Activated CD8-positive, alpha-beta memory T cell treated with anti-CD3 and anti-CD28 coated beads, Interleukin-2, amount 50 U/mL, for 48 hours (primary cell): ENCODE results near the gene AFDN.

Experiments used
- DNase-seq: peaks from one replicate; pipeline ENCODE4 v3.0.0-alpha.2; 2020

The AFDN gene, protein sequence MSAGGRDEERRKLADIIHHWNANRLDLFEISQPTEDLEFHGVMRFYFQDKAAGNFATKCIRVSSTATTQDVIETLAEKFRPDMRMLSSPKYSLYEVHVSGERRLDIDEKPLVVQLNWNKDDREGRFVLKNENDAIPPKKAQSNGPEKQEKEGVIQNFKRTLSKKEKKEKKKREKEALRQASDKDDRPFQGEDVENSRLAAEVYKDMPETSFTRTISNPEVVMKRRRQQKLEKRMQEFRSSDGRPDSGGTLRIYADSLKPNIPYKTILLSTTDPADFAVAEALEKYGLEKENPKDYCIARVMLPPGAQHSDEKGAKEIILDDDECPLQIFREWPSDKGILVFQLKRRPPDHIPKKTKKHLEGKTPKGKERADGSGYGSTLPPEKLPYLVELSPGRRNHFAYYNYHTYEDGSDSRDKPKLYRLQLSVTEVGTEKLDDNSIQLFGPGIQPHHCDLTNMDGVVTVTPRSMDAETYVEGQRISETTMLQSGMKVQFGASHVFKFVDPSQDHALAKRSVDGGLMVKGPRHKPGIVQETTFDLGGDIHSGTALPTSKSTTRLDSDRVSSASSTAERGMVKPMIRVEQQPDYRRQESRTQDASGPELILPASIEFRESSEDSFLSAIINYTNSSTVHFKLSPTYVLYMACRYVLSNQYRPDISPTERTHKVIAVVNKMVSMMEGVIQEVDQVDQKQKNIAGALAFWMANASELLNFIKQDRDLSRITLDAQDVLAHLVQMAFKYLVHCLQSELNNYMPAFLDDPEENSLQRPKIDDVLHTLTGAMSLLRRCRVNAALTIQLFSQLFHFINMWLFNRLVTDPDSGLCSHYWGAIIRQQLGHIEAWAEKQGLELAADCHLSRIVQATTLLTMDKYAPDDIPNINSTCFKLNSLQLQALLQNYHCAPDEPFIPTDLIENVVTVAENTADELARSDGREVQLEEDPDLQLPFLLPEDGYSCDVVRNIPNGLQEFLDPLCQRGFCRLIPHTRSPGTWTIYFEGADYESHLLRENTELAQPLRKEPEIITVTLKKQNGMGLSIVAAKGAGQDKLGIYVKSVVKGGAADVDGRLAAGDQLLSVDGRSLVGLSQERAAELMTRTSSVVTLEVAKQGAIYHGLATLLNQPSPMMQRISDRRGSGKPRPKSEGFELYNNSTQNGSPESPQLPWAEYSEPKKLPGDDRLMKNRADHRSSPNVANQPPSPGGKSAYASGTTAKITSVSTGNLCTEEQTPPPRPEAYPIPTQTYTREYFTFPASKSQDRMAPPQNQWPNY (N-terminal part only)

DNA sequence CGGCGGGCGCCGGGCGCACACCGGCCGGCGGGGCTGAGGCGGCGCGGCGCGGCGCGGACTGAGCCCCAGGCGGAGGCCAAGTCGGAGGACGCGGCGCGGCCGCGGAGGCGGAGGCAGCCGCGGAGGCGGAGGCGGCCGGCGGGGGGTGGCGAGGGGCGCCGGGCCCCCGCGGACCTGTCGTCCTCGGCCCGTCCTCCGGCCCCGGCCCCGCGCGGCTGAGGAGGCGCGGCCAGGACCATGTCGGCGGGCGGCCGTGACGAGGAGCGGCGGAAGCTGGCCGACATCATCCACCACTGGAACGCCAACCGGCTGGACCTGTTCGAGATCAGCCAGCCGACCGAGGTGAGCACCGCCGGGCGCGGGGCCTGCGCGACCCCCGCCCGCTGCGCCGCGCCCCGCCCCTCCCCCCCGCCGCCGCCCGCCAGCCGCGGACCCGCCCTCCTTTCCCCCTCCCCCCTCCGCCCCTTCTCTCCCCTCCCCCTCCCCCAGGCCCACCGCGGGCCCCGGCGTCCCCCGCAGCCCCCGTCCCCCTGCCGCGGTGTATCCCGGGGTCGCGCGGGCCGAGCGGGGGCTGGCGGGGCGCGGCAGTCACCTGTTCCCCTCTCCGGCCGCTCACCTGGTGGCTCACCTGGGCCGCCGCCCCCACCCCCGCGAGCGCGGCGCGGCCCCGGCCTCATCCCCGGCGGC is at the start of gene AFDN:
TSS of gene AFDN (plus strand) at position 16 of the 687 bp plus-strand sequence. CDS start at position 238, 222 bp downstream.
- DNase-seq: peak; percentile 63

DNA sequence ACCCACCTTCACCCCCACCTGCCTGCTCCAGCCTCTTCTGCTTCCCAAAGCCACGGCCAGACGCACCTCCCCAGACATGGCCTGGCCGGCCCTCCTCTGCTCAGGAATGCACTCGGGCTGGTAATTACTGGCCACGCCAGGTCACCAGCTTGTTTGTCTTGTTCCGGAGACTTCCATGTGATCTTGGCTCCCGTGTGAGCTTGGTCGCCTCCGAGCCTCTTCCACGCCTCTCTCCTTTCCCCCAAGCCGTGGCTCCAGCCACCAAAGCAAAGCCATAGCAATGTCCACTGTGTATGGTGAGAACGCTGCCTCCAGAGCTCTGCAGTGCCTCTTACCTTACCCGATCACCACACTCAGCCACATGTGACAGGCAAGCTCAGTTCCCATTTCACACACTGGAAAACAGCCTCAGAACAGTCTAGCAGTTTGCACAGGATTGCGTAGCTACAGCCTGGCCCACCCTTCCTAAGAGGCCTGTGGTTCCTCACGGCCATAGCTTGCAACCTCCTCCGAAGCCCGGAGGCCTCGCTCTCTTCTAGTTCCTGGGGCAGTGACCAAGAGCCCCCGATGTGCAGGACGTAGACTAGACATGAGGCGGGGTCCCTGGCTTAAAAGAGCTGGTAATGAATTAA is 48.1 kb upstream of the AFDN start:
- DNase-seq: no peak

DNA sequence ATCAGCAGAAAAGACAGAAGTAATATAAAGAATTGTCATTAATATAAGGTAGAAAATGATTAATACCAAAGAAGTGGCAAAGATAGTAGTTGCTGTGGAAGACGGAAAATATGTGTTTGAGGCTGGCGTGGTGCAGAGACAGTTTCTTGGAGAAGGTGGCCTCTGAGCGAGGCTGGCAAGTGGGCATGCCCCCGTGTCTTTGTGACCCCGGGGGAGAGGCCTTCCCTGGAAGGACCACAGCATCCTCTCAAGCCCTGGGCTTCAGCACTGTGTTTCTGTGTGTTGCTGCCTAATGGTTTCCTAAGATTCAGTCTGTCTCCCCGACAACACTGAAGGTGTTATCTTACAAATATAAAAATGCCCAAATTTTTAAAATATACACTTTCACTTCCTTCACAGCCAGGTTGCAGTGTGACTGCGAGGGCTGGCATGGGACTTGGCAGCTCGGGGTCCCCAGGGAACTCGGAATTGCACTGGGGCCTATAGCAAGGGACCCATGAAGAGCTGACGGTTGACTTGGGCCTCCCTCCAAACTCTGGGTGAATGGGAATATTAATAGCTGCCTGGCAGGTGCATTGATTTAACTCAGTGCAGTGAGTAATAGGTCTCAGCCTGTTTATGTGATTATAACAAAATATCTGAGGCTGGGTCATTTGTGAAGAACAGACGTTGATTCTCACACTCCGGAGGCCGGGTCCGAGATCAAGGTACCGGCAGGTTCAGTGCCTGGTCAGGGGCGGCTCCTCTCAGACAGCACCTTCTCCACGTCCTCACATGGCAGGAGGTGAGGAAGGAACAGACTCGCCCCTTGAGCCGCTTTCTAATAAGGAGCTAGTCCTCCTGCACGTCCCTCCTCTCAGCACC is 47.4 kb upstream of the AFDN start:
- no peak for DNase-seq

DNA sequence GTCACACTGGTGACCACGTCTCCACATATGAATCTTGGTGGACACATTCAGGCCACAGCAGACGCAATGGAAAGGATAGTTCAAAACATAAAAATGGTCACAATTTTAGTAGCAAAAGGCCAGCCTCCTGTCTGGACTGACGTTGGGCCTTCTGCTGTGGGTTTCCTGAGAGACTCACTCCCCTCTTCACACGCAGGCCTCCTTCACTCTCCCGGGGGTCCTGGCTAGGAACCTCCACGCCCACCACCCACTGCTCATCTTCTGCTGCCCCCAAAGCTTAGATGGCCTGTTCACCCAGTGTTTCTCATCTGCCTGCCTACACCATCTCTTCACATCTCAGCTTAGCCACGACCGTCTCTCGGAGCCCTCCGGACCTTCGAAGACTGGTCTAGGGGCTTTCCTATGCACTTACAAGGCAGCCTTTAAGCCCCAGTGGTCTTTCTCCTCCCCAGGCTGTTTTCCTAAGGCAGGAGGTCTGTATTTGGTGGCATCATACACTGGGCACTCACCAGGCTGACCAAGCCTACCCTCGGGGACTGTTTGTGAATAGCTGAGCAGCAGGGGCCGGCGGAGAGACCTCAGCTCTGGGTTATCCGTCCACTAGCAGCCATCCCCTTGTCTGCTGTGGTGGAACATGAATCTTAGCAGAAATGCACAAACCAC is 46.6 kb upstream of the AFDN start:
- no peak for DNase-seq

DNA sequence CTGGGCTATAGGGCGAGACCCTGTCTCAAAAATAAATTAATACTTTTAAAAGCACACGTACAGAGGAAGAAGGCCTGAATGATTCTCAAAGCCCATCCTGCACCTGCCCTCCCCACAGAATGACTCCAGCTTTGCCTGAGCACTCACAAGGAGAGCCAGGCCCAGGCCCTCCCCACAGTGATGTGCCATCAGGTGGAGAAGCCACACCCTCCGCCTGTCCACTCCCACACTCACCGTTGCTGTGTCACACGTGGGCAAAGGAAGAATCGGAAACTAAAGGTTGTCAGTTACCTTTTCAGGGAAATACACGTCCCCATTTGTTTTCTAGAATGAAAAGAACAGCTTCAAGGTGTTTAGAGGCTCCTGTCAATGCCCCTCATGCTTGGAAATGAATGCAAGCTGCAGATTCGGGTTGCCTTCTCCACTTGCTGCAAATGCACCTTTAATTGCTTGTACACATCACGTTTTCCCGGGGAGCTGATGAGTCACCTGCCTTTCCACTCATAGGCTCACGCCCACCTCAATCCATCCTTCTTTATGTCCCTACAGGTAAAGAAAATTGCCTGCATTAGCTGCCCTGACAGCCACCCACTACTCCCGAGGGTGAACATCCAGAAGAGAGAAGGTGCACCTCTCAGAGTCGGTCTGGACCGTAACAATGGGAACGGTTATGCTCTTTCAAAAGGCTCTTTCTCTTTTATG is 45.5 kb upstream of the AFDN start:
- DNase-seq: no peak

DNA sequence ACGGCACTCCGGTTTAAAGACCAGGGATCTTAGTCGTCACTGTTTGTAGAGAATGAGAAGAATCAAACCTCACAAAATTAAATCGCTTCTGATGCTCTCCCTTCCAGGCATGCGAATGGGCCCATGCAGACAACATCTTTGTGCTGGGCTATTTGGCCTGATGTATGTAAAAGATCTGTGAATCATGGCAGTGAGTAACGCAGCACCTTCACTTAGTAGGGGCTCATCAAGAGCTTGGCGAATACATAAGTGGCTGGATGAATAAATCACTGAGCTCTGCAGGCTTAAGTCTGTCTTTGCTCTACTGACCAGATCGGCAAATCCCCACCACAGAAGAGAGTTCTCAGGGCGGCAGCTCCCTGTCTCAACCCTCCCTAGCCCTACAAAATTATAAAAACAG is 44.8 kb upstream of the AFDN start:
- DNase-seq: no peak

DNA sequence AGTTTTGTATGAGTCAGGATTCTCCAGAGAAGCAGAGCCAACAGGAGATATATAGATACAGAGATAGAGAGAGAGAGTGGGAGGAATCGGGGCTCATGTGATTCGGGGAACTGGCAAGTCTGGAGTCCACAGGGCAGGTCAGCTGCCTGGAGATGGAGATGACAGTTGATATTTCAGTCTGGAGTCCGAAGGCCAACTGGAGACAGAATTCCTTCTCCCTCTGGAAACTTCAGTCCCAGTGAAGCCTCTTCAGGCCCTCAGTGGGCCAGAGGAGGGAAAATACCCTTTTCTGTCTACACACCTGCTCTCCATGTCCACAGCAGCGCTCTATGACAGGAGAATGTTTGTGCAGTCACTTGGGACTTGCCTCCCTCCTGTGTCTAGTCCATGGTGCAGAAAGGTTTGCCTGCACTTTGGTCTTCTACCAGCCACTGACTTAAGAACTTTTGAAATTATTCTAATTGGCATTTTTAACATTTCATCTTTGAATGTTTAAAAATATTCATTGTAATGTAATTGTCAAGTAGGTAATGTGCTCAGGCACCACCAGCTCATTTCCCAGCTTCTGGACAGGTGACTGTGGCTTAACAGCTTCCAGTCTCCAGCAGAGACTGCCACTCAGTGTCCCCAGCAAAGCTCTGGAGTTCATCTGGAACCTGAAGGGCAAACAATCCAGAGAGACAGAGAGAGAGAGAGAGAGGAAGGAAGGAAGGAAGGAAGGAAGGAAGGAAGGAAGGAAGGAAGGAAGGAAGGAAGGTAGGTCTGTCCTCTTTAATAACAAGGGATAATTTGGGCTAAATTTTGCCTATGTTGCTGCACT is 43.8 kb upstream of the AFDN start:
- no peak for DNase-seq

DNA sequence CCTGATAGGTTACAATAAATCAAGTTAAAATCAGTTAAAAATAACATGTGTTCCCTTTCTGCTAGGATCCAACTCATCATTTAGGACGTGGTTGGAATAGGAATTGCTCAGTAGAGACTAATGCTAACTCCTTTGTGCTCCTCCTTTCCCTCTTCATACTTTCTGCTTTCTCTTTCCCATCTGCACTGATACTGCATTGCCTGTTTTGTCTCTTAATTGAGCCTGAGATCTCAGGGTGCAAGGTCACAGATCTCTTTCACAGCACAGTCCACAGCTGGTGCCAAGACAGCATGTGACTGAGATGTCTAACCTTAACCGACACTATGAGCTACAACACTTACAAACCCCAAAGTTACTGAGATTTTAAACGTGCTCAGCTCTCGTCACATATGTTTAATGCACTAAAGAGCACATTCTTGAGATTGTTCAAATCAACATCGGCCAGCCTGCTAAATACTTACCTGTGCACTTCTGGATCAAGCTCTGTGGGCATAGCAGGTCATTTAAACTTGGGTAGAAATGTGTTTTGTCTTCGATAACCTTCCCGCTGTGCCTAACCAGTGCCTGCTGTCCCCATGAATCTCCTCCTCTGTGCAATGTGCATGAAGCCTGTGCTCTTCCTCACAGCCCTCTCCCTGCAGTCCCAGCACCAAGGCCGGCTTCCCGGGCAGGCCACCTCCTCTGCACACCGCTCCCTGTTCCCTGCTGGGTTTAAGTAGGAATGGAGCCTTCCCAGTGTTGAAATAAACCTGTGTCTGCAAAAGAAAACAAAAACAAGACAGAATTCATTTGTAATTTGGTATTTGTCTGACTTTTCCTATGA is 39.6 kb upstream of the AFDN start:
- no peak for DNase-seq

DNA sequence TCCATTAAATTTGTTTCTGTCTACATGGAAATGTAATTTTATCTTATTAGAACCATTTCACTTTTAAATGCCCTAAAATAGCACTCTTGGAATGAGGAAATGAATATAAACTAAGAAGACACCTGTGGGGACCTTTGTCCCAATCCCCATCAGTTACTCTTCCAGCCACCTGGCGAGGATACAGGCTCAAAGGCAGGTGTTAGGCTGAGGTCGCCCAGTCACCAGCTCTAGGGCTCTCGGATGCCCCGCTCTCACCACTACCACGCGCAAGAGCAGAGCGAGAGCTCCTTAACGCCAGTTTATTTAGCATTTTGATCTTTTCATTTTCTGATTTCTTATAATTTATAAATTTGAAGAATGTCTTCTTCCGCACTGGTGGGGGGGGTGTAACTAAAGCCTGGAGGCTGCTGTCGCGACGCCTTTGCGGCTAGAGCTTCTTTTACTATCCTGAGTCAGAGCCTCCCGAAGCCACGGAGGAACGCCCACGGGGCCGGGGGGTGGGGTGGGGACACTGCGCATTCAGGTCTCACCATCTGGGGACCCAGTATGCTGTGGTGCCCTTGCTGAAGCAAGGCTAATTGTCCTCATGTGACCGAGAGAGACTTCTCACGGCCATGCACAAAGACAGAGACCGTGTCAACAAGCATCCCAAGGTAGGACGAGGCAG is 38.7 kb upstream of the AFDN start:
- no peak for DNase-seq

DNA sequence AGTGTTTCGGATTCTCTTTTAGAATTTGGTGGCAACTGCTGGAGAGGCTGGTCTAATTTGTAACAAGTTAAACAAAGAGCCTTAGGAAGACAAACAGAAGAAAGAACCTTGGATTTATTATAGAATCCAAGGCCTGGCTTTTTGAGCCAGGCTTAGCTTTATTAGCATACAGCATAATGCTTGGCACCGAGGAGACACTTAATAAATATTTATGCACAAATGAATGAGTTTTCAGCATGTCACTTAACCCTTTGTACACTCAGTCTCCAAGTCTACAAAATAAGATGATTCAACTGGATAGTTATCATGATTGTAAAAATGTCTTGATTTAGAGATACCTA is 38.2 kb upstream of the AFDN start:
- DNase-seq: no peak

DNA sequence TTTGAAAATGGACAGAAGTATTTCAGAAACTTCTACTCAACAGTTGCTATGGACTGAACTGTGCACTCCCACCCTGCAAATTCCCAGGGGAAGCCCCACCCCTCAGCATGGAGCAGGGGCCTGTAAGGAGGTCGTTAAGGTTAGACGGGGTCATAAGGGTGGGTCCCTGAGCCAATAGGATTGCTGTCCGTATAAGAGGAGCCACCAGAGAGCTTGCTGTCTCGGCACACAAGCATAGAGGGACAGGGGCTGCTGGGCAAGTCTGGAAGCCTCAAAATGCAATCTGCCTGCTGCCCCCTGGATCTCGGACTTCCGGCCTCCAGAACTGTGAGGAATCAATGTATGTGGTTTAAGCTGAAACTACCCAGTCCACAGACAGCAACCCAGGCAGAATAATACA is 37.4 kb upstream of the AFDN start:
- no peak for DNase-seq

DNA sequence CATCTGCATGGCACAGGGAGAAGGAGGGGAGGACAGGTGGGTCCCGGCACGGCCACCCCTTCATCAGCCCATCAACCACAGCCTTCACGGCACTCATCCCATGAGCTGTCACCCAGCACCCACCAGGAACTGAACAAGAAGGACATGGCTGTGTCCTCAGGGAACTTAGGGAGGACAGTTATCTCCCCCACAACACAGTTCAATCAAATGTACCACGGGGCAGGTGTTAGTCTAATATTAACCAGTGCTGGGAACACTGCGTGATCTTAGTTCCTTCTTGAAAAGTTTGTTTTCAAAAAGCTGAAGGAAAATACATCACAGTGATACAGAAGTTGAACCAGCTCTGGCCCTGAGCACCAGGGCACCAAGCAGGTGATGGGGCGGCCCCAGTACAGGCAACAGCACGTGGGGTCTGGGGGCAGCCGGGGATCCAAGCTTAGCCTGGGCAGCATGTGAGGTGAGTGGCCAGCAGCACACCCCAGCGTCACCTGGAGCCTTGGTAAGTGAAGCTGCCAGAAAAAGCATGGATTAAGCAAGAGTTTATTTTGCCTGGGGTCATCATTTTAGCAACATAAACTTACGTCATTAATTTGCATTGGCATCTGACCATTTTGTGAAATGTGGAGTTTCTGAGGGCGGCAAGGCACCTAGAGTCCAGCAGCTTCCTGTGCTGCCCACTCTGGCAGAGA is 35.5 kb upstream of the AFDN start:
- DNase-seq: no peak

DNA sequence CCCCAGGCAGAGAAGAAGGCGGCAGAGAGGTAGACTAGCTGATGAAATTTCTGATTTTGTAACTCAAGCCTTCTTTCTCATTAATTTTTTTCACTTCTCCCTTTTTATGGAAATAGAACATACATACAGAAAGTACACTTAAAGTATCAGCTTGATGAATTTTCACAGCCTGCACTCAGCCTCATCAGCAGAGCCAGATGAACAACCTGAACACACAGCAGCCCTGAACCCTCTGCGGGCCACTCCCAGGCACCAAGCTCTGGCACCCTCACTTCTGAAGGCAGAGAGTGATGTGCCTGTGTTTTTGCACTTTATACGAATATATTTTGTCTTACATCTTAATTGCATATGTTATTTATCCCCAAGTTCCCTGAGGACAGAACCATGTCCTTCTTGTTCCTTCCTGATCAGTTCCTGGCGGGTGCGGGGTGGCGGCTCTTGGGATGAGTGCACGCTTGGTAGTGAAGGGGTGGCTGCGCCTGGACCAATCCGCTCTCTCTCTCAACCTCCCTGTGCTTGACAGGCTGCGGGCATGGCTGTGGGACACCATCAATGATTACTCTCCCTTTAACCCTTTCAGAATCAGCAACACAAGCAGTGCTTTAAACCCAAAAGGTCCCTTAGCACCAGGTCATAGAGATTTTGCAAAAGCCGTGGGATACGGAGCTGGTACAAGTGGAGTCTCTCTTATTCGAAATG is 34.8 kb upstream of the AFDN start:
- no peak for DNase-seq

DNA sequence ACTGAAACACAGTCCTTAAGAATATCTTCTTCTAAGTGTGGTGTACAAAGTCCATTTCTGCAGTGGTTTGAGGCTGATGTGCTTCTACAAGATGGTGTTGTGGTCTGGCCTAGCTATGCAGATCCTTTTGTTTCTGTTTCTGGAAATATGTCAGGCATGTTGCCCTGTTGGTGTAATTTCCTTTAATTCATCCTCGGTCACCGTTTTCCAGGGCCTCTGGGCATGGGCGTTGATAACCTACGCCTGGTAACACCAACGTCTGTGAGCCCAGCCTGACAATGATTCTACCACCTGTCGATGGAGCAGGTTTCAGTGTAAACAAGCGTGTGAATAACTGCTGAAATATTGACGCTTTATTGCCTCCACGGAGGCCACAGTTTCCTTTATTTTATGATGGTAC is 33.3 kb upstream of the AFDN start:
- DNase-seq: no peak

DNA sequence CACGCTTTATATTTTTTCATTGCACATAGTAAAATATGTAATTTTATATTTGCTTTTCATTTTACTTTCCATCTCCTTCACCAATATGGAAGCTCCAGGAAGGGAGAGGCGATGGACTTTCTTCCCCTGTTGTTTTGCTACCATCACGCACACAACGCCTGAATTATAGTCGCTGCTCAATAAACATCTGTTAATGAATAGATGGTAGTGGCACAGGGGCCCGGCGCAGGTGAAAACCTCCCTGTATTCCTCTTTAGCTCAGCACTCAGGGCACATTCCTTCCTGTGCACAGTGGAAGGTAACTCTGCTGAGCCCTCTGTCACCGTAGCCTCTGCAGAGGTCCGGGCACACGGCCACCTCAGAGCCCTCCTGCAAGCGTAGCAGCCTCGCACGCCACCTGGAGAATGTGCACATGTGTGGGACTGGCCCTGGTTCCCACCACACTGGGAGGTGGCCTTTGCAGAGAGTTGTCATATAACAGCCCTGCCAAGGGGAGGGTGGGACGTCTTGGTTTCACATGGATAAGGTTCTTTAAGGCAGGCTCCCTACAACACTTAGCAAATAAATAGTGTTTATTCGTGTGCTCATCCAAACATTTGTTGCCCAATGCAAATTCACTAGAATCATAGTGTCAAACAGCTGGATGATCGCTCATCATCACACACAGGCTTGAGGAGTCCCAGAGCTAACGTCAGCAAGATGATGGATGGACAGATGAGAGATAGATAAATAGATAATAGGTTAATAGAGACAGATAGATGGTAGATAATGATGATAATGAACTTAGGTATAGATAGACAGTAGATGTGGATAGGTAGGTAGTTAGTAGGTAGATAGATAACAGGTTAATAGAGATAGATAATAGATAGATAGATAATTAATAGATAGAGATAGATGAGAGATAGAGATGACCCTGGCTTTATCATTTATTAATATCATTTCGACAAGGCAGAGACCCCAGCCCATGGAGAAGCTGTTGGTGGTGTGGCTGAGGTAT is 32.3 kb upstream of the AFDN start:
- DNase-seq: no peak
